Bronchial epithelial cell (primary cell): ENCODE measurements around the gene MAGI2. TPM values are rescaled to one million over a fixed set of nuclear protein-coding genes. Genes with fewer than 3 reads are reported as not detected.

ENCODE experiments used
- DNase-seq: peaks from one replicate; pipeline ENCODE4 v3.0.0-alpha.2; 2010; ENCODE audit warnings: low read depth
- FAIRE-seq: peaks from 2 replicates; lab custom pipeline; 2011; peaks lifted over from hg19 to GRCh38; lab: Jason Lieb, UNC
- H3K27me3 ChIP-seq: 2 replicates; pipeline ENCODE4 v1.5.1; 2011; ENCODE audit warnings: low read length; ENCODE audit not compliant: control insufficient read depth, insufficient read depth
- H3K36me3 ChIP-seq: 2 replicates; pipeline ENCODE4 v1.5.1; 2011; ENCODE audit warnings: low read length; ENCODE audit not compliant: control insufficient read depth, insufficient read depth
- H3K4me3 ChIP-seq: 2 replicates; pipeline ENCODE4 v1.5.1; 2011; ENCODE audit warnings: mild to moderate bottlenecking, low read depth, low read length, control low read depth
- total RNA-seq: library from RNA; depleted of rRNA; stranded (reverse); fragments of >200 nt; gene quantifications from 2 replicates; pipeline ENCODE4 v1.2.1, GENCODE V29; 2014
- TF ChIP-seq, protein P1 (sequence below): IDR thresholded peaks from 2 replicates; pipeline ENCODE4 v1.5.1; 2011; ENCODE audit warnings: mild to moderate bottlenecking, moderate library complexity, low read length, control low read depth, inconsistent platforms; ENCODE audit not compliant: insufficient read depth, severe bottlenecking

MAGI2 gene
- total RNA-seq, 1 donor from 2014 or later = 2.6 TPM

DNA sequence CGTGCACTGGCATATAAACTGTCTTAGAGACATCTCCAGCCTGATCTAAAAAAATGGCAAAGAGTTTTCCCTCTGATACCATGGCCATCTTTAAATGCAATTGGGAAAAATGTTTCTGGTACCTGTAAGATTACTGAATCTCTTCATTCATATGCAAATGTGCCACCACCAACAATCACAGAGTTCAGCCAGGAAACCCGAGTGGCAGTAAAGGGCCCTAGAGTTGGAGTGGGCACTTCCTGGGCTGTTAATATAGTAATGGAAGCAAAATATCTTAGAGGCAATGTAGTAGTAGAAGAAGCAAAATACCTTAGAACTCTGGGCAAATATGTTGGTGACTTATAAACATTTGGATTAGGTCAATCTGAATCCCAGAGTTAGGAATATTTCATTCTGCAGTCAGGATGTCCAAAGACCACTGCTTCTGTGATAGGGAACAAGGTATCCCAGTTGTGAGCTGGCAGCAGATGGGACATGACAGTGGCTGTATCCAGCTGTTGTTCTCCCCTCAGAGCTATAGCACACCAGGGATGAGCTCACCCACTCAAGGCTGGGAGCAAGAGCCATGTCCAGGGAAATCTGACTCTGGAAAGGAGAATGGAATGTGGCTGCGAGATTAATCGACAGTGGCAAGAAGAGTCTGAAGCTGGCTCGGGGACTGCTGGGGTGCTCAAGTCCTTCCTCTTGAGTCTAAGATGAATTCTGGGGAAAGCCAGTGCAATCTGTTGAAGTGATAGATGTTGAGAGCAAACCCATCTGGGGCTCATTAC is 1322.8 kb downstream of the MAGI2 start:
- TF ChIP-seq, protein P1, sequence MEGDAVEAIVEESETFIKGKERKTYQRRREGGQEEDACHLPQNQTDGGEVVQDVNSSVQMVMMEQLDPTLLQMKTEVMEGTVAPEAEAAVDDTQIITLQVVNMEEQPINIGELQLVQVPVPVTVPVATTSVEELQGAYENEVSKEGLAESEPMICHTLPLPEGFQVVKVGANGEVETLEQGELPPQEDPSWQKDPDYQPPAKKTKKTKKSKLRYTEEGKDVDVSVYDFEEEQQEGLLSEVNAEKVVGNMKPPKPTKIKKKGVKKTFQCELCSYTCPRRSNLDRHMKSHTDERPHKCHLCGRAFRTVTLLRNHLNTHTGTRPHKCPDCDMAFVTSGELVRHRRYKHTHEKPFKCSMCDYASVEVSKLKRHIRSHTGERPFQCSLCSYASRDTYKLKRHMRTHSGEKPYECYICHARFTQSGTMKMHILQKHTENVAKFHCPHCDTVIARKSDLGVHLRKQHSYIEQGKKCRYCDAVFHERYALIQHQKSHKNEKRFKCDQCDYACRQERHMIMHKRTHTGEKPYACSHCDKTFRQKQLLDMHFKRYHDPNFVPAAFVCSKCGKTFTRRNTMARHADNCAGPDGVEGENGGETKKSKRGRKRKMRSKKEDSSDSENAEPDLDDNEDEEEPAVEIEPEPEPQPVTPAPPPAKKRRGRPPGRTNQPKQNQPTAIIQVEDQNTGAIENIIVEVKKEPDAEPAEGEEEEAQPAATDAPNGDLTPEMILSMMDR = no peak
- DNase-seq = no peak
- Histone ChIP-seq H3K4me3 (no peak overlapping the region), H3K36me3 (no peaks in the 10 kb centered on the region), H3K27me3 (no peaks in the 10 kb centered on the region)
- no peak for FAIRE-seq

DNA sequence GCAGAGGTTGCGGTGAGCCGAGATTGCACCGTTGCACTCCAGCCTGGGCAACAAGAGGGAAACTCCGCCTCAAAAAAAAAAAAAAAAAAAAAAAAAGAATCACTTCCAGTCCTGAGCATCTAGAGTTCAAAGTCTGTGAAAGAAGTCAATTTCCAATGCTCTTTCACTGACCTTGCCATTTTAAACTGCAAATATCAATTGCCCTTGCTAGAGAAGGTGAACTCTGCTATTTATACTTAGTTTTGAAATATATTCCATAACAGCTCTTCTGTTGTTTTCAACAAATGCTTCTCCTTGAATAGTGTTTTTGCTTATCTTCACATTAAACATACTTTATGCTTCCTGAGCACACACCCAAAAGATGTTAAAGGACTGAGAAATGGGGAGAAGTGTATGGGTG is 1323.6 kb downstream of the MAGI2 start:
- no peaks in the 10 kb centered on the region for H3K27me3 ChIP-seq
- DNase-seq (no peak), FAIRE-seq (no peak)
- TF ChIP-seq, protein P1 = no peak
- H3K36me3 ChIP-seq = no peaks in the 10 kb centered on the region
- H3K4me3 ChIP-seq = no peak overlapping the region

DNA sequence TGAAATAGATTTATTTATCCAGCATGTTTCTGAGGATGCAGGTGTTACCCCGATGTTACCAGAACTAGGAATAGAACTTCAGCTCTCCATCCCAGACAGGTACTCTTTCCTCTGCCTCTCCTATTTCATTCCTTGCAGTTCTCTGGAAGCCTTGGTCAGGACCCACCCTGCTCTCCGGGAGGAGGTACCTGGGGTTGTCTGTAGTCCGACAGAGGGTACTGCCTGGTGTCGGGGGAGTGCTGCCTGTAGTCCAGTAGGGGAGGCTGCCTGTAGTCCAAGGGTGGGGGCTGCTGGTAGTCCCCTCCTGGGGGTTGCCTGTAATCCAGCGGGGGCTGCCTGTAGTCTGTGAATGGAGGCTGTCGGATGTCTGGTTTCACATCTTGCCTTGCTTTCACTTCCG is 1326.5 kb downstream of the MAGI2 start:
- Histone ChIP-seq H3K27me3 (no peaks in the 10 kb centered on the region), H3K4me3 (no peak overlapping the region), H3K36me3 (no peaks in the 10 kb centered on the region)
- no peak for DNase-seq
- TF ChIP-seq, protein P1 = no peak
- no peak for FAIRE-seq

DNA sequence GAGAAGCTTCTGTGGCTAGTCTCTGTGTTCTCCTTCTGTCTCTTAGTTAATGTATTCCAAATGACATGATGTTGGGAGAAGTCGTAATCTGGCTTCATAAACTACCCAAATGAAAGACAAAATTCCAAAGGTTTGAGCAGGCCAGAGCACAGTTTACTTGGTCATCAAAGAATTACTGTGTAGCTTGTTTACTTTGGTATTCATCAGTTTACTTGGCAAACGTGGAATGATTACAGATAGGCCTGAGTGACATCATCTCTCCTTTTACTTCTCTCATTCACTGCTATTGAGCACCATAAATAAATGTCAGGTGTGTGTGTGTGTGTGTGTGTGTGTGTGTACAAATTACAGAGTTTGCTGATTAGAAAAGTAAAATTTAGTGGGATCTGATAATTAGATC is 1327.6 kb downstream of the MAGI2 start:
- TF ChIP-seq, protein P1 = no peak
- no peaks in the 10 kb centered on the region for H3K27me3 ChIP-seq
- H3K4me3 ChIP-seq = no peak overlapping the region
- FAIRE-seq = no peak
- DNase-seq = peak; percentile 65
- no peaks in the 10 kb centered on the region for H3K36me3 ChIP-seq

DNA sequence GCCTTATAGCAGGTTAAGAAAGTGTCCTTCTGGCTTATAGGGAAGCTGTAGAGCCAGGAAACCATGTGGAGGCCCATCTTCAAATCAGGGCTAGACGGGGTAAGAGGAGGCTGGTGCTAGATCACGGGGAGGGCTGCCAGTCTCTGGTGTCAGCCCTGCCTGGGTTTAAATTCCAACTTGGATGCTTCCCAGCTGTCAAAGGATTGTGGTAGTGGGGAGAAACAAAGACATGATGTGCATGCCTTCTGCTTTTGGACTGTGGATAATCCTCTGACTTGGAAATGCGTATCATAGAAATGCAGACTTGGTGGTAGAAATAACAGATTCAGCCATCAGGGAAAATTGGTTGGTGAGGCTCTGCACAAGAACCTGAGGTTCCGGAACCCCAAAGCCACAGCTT is 1329.3 kb downstream of the MAGI2 start:
- Histone ChIP-seq H3K27me3 (no peaks in the 10 kb centered on the region), H3K36me3 (no peaks in the 10 kb centered on the region), H3K4me3 (no peak overlapping the region)
- DNase-seq (no peak), FAIRE-seq (no peak)
- TF ChIP-seq, protein P1 = no peak

DNA sequence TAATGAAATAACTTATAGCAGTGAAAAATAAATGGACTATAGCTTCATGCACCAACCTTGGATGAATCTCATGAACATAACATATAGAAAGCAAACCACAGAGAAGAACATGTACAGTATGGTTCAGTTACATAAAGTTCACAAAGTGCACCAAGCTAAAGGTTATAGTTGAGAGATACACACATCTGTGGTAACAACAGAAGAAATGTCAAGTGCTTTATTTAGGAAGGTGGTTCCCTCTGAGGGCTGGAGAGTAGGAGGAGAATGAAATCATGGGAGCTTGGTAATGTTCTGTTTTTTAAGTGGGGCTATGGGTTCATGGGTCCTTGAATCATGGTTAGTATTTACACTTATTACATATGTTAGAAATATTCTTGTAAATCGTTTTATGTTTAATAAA is 1331.6 kb downstream of the MAGI2 start:
- no peaks in the 10 kb centered on the region for H3K27me3 ChIP-seq
- H3K4me3 ChIP-seq = no peak overlapping the region
- TF ChIP-seq, protein P1 = no peak
- FAIRE-seq (no peak), DNase-seq (no peak)
- no peaks in the 10 kb centered on the region for H3K36me3 ChIP-seq
